SK-N-SH treated with all-trans-retinoic acid at 6 μM for 48 hours (cell line): ENCODE data around the gene PKDCC.

ENCODE experiments used
- ATAC-seq: fragments of 200-7000 bp; cut with Tn5 transposase; 3 replicates; pipeline ENCODE4 v1.9.1; 2020; ENCODE audit warnings: mild to moderate bottlenecking, moderate library complexity
- ARNTL ChIP-seq: fragments of 450-650 bp; formaldehyde crosslinking; IDR thresholded peaks from 2 replicates; pipeline ENCODE4 v1.5.0; 2020; ENCODE audit warnings: low read depth, mild to moderate bottlenecking, moderate library complexity, borderline replicate concordance
- BACH2 ChIP-seq: fragments of 250-450 bp; sonication (Bioruptor Pico); IDR thresholded peaks from 2 replicates; pipeline ENCODE4 v1.9.0; 2021; ENCODE audit warnings: mild to moderate bottlenecking, borderline replicate concordance
- CSDC2 ChIP-seq: fragments of 250-450 bp; sonication (Bioruptor Pico); IDR thresholded peaks from 2 replicates; pipeline ENCODE4 v1.5.0; 2020; ENCODE audit warnings: mild to moderate bottlenecking, moderate library complexity
- ESRRG ChIP-seq: fragments of 250-450 bp; sonication (Bioruptor Pico); IDR thresholded peaks from 2 replicates; pipeline ENCODE4 v1.6.1; 2021; ENCODE audit warnings: mild to moderate bottlenecking
- GLIS3 ChIP-seq: fragments of 250-450 bp; sonication (Bioruptor Pico); IDR thresholded peaks from 2 replicates; pipeline ENCODE4 v1.5.0; 2020; ENCODE audit warnings: mild to moderate bottlenecking, moderate library complexity
- ISL1 ChIP-seq: fragments of 250-450 bp; sonication (Bioruptor Pico); IDR thresholded peaks from 2 replicates; pipeline ENCODE4 v2.1.2; 2022; ENCODE audit warnings: mild to moderate bottlenecking, moderate library complexity
- PPARA ChIP-seq: fragments of 250-450 bp; sonication (Bioruptor Pico); IDR thresholded peaks from 2 replicates; pipeline ENCODE4 v1.5.0; 2020; ENCODE audit warnings: mild to moderate bottlenecking, borderline replicate concordance
- RARB ChIP-seq: fragments of 250-450 bp; sonication (Bioruptor Pico); IDR thresholded peaks from 2 replicates; pipeline ENCODE4 v1.8.0; 2021; ENCODE audit warnings: mild to moderate bottlenecking, moderate library complexity
- SNAI2 ChIP-seq: fragments of 250-450 bp; sonication (Bioruptor Pico); IDR thresholded peaks from 2 replicates; pipeline ENCODE4 v1.5.0; 2020; ENCODE audit warnings: mild to moderate bottlenecking, moderate library complexity
- TCF4 ChIP-seq: fragments of 250-450 bp; sonication (Bioruptor Pico); IDR thresholded peaks from 2 replicates; pipeline ENCODE4 v1.8.0; 2021; ENCODE audit warnings: mild to moderate bottlenecking, moderate library complexity, borderline replicate concordance
- TOX ChIP-seq: fragments of 250-450 bp; sonication (Bioruptor Pico); IDR thresholded peaks from 2 replicates; pipeline ENCODE4 v1.8.0; 2021; ENCODE audit warnings: mild to moderate bottlenecking, moderate library complexity, borderline replicate concordance
- ZC3H10 ChIP-seq: fragments of 250-450 bp; sonication (Bioruptor Pico); IDR thresholded peaks from 2 replicates; pipeline ENCODE4 v1.5.1; 2021; ENCODE audit warnings: mild to moderate bottlenecking, moderate library complexity
- ZFP3 ChIP-seq: fragments of 250-450 bp; sonication (Bioruptor Pico); IDR thresholded peaks from 2 replicates; pipeline ENCODE4 v1.5.0; 2020; ENCODE audit warnings: mild to moderate bottlenecking, moderate library complexity
- ZNF565 ChIP-seq: fragments of 450-650 bp; formaldehyde crosslinking; conservative IDR thresholded peaks from 2 replicates; pipeline ENCODE4 v1.5.0; 2020; ENCODE audit warnings: low read depth, mild to moderate bottlenecking, moderate library complexity
- ZNF70 ChIP-seq: fragments of 450-650 bp; formaldehyde crosslinking; IDR thresholded peaks from 2 replicates; pipeline ENCODE4 v1.5.0; 2020; ENCODE audit warnings: mild to moderate bottlenecking, moderate library complexity
- ZNF8 ChIP-seq: fragments of 450-650 bp; formaldehyde crosslinking; IDR thresholded peaks from 2 replicates; pipeline ENCODE4 v1.5.0; 2020; ENCODE audit warnings: mild to moderate bottlenecking, moderate library complexity
- TF ChIP-seq, protein P1 (sequence below): fragments of 250-450 bp; sonication (Bioruptor Pico); IDR thresholded peaks from 2 replicates; pipeline ENCODE4 v1.8.0; 2020; ENCODE audit warnings: mild to moderate bottlenecking, moderate library complexity, borderline replicate concordance
- TF ChIP-seq, protein P2 (sequence below): fragments of 250-450 bp; sonication (Bioruptor Pico); IDR thresholded peaks from 2 replicates; pipeline ENCODE4 v1.5.1; 2020; ENCODE audit warnings: low read depth, mild to moderate bottlenecking, moderate library complexity
- TF ChIP-seq, protein P3 (sequence below): fragments of 250-450 bp; sonication (Bioruptor Pico); IDR thresholded peaks from 2 replicates; pipeline ENCODE4 v1.8.0; 2021; ENCODE audit warnings: low read depth, mild to moderate bottlenecking, moderate library complexity, borderline replicate concordance
- TF ChIP-seq, protein P4 (sequence below): fragments of 250-450 bp; sonication (Bioruptor Pico); IDR thresholded peaks from 2 replicates; pipeline ENCODE4 v1.5.0; 2020; ENCODE audit warnings: mild to moderate bottlenecking, moderate library complexity
- TF ChIP-seq, protein P5 (sequence below): fragments of 250-450 bp; sonication (Bioruptor Pico); IDR thresholded peaks from 2 replicates; pipeline ENCODE4 v1.5.1; 2021; ENCODE audit warnings: mild to moderate bottlenecking, moderate library complexity

Gene PKDCC

DNA sequence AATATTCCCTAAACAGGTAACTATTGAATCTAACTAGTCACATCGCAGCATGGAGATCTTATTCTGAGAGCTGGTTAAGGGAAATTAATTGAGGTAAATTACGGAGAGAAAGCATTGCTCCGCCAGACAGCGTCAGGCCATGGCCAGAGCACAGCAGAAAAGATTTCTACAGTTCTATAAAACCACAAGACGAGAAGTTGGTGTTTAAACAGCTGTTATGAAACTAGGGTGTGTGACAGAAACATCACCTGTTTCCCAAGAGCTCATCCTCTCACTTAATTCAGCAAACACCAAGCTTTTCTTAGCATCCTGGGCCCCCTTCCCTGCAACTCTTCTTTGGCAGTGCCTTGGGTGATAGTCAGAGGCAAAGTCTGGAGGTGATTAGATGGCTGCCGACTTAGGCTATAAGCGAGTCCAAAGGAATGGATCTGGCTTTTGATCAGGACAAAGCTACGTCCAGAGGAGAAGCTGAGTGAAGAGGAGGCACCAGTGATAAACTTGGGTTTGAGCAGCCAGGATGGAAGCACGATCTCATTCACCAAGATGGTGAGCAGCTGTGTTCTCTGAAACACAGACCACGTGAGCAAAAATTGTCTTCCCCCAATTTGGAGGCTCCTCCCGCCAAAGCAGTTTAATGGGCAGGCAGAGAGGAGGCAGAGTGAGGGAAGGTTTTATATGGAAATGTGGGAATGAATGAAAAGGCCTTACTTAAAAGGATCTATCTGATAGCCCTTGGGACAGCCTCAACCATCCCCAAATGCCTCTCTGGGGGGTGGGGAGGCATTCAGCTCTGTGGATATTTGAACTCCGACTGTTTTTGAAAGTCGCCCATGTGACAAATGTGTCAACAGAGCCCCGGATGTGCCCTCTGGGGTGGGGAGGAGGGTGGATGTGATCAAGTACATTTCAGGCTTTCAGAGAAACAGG is 57.8 kb downstream of the PKDCC start:
- ATAC-seq: no peak
- TF ChIP-seq BACH2: no peak
- TF ChIP-seq, protein P1, sequence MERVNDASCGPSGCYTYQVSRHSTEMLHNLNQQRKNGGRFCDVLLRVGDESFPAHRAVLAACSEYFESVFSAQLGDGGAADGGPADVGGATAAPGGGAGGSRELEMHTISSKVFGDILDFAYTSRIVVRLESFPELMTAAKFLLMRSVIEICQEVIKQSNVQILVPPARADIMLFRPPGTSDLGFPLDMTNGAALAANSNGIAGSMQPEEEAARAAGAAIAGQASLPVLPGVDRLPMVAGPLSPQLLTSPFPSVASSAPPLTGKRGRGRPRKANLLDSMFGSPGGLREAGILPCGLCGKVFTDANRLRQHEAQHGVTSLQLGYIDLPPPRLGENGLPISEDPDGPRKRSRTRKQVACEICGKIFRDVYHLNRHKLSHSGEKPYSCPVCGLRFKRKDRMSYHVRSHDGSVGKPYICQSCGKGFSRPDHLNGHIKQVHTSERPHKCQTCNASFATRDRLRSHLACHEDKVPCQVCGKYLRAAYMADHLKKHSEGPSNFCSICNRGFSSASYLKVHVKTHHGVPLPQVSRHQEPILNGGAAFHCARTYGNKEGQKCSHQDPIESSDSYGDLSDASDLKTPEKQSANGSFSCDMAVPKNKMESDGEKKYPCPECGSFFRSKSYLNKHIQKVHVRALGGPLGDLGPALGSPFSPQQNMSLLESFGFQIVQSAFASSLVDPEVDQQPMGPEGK (CRISPR knock-in tag): no peak
- TF ChIP-seq ARNTL (CRISPR knock-in tag): no peak
- no peak for TF ChIP-seq TOX (CRISPR knock-in tag)
- TF ChIP-seq RARB: no peak
- TF ChIP-seq TCF4 (CRISPR knock-in tag): no peak
- TF ChIP-seq, protein P2, sequence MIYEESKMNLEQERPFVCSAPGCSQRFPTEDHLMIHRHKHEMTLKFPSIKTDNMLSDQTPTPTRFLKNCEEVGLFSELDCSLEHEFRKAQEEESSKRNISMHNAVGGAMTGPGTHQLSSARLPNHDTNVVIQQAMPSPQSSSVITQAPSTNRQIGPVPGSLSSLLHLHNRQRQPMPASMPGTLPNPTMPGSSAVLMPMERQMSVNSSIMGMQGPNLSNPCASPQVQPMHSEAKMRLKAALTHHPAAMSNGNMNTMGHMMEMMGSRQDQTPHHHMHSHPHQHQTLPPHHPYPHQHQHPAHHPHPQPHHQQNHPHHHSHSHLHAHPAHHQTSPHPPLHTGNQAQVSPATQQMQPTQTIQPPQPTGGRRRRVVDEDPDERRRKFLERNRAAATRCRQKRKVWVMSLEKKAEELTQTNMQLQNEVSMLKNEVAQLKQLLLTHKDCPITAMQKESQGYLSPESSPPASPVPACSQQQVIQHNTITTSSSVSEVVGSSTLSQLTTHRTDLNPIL (CRISPR knock-in tag): no peak
- TF ChIP-seq, protein P3, sequence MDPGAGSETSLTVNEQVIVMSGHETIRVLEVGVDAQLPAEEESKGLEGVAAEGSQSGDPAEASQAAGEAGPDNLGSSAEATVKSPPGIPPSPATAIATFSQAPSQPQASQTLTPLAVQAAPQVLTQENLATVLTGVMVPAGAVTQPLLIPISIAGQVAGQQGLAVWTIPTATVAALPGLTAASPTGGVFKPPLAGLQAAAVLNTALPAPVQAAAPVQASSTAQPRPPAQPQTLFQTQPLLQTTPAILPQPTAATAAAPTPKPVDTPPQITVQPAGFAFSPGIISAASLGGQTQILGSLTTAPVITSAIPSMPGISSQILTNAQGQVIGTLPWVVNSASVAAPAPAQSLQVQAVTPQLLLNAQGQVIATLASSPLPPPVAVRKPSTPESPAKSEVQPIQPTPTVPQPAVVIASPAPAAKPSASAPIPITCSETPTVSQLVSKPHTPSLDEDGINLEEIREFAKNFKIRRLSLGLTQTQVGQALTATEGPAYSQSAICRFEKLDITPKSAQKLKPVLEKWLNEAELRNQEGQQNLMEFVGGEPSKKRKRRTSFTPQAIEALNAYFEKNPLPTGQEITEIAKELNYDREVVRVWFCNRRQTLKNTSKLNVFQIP (CRISPR knock-in tag): no peak

DNA sequence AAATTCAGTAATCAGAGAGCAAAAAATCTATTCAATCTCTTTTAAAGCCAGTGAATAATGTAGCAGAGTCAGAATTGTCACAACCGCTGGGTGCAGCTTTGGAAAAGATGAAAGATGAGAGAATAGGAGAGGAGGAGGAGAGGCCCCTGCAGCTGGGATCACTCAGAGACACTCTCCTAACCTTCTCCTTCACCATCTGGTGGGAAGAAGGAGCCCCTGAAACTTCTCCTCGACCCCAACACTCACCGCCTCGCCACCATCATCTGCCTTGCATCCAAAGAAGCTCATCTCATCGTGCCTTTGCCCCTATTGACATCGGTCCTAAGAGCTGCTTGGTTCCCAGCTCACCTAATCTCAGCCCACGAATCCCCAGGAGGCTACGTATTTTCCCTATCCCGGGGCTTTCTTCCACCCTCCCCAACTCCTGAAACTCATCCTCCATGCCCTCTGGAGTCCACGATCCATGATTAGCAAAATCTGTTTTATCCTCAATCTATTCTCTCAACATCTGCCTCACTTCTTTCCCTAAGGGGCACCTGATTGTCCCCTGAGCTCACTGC is 58.5 kb downstream of the PKDCC start:
- ATAC-seq: no peak
- TF ChIP-seq, protein P4, sequence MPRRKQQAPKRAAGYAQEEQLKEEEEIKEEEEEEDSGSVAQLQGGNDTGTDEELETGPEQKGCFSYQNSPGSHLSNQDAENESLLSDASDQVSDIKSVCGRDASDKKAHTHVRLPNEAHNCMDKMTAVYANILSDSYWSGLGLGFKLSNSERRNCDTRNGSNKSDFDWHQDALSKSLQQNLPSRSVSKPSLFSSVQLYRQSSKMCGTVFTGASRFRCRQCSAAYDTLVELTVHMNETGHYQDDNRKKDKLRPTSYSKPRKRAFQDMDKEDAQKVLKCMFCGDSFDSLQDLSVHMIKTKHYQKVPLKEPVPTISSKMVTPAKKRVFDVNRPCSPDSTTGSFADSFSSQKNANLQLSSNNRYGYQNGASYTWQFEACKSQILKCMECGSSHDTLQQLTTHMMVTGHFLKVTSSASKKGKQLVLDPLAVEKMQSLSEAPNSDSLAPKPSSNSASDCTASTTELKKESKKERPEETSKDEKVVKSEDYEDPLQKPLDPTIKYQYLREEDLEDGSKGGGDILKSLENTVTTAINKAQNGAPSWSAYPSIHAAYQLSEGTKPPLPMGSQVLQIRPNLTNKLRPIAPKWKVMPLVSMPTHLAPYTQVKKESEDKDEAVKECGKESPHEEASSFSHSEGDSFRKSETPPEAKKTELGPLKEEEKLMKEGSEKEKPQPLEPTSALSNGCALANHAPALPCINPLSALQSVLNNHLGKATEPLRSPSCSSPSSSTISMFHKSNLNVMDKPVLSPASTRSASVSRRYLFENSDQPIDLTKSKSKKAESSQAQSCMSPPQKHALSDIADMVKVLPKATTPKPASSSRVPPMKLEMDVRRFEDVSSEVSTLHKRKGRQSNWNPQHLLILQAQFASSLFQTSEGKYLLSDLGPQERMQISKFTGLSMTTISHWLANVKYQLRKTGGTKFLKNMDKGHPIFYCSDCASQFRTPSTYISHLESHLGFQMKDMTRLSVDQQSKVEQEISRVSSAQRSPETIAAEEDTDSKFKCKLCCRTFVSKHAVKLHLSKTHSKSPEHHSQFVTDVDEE: no peak
- TF ChIP-seq ZNF8 (no peak), PPARA (no peak), ARNTL (CRISPR knock-in tag) (no peak), GLIS3 (CRISPR knock-in tag) (no peak), TCF4 (CRISPR knock-in tag) (no peak), RARB (no peak), SNAI2 (CRISPR knock-in tag) (no peak), CSDC2 (CRISPR knock-in tag) (no peak), ZNF565 (CRISPR knock-in tag) (no peak), ZFP3 (CRISPR knock-in tag) (no peak), ZC3H10 (no peak)
- TF ChIP-seq, protein P3 (CRISPR knock-in tag): no peak

DNA sequence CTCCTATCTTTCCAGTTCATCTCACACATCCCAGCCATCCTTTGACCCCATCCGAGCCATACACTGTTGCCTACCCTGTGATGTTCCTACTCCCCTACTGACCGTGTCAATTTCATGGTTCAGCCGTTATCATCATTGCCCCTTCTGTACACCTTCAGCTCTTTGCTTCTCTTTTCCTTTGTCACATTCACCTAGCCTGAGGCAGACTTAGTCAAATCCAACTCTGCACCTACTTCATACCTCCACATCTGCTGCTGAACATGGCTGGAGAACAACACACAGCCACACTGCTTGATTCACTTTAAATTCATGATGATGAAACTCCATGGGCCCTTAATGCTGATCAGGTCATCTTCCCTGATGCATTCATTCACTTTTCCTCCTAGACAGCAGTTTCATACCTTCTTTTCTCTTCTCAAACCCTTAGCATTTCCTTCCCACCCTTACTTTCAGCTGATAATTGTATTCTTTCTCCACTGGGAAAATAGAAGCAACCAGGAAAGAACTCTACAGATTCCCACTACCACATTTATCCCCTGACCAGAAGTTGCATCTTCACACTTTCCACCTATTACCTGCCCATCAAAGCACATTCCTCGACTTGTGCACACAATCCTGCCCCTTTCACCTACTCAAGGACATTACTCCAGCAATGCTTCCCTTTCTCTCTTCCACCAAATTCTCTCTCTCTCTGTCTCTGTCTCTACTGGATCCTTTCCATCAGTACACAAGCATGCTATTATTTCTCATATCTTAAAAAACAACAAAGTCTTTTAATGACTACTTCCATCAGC is 59.6 kb downstream of the PKDCC start:
- no peak for ATAC-seq
- TF ChIP-seq ZNF565 (CRISPR knock-in tag) (no peak), TCF4 (CRISPR knock-in tag) (no peak), ESRRG (CRISPR knock-in tag) (no peak), ZNF70 (CRISPR knock-in tag) (no peak), CSDC2 (CRISPR knock-in tag) (no peak), ZNF8 (no peak), ISL1 (CRISPR knock-in tag) (no peak), PPARA (no peak), TOX (CRISPR knock-in tag) (no peak), RARB (no peak)
- TF ChIP-seq, protein P5, sequence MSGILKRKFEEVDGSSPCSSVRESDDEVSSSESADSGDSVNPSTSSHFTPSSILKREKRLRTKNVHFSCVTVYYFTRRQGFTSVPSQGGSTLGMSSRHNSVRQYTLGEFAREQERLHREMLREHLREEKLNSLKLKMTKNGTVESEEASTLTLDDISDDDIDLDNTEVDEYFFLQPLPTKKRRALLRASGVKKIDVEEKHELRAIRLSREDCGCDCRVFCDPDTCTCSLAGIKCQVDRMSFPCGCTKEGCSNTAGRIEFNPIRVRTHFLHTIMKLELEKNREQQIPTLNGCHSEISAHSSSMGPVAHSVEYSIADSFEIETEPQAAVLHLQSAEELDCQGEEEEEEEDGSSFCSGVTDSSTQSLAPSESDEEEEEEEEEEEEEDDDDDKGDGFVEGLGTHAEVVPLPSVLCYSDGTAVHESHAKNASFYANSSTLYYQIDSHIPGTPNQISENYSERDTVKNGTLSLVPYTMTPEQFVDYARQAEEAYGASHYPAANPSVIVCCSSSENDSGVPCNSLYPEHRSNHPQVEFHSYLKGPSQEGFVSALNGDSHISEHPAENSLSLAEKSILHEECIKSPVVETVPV (CRISPR knock-in tag): no peak
- TF ChIP-seq, protein P2 (CRISPR knock-in tag): no peak
